GM12864 (cell line): ENCODE results near the gene ASCC3.
"Not testable (repeated sequence)": the region's sequence is repeated elsewhere in the genome, so short reads cannot be mapped to it uniquely, and the experiment has no call there.

Experiments
- DNase-seq: peaks from one replicate; pipeline ENCODE4 v3.0.0-alpha.2; 2011; ENCODE audit warnings: low read depth
- H3K4me3 ChIP-seq: 2 replicates; pipeline ENCODE4 v1.5.1; 2011; ENCODE audit warnings: mild to moderate bottlenecking, low read depth, low read length, control low read depth
- TF ChIP-seq, protein P1 (sequence below): IDR thresholded peaks from 2 replicates; pipeline ENCODE4 v1.5.1; 2011; ENCODE audit warnings: low read depth, mild to moderate bottlenecking, moderate library complexity, low read length, control low read depth, inconsistent platforms; ENCODE audit errors: missing control alignments

ASCC3 gene

DNA sequence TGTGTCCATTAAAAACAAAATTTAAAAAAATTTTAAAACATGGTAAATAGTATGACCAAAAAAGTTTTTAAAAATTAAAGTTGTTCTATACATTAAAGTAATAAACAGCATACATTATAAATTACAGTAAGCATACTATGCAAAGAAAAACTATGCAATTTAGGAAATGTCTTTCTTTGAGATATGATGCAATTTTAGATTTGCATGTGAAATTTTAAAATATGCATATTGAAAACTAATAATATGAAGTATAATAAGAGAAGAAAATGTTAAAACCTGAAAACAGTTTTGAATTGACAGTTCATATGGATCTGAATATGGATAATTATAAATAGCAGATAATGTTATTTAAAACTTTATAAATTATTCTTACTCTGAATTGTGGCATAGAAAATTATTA, 43.1 kb downstream of the ASCC3 start:
- TF ChIP-seq, protein P1, sequence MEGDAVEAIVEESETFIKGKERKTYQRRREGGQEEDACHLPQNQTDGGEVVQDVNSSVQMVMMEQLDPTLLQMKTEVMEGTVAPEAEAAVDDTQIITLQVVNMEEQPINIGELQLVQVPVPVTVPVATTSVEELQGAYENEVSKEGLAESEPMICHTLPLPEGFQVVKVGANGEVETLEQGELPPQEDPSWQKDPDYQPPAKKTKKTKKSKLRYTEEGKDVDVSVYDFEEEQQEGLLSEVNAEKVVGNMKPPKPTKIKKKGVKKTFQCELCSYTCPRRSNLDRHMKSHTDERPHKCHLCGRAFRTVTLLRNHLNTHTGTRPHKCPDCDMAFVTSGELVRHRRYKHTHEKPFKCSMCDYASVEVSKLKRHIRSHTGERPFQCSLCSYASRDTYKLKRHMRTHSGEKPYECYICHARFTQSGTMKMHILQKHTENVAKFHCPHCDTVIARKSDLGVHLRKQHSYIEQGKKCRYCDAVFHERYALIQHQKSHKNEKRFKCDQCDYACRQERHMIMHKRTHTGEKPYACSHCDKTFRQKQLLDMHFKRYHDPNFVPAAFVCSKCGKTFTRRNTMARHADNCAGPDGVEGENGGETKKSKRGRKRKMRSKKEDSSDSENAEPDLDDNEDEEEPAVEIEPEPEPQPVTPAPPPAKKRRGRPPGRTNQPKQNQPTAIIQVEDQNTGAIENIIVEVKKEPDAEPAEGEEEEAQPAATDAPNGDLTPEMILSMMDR = no peak
- H3K4me3 ChIP-seq = no peak overlapping the region
- no peak for DNase-seq

DNA sequence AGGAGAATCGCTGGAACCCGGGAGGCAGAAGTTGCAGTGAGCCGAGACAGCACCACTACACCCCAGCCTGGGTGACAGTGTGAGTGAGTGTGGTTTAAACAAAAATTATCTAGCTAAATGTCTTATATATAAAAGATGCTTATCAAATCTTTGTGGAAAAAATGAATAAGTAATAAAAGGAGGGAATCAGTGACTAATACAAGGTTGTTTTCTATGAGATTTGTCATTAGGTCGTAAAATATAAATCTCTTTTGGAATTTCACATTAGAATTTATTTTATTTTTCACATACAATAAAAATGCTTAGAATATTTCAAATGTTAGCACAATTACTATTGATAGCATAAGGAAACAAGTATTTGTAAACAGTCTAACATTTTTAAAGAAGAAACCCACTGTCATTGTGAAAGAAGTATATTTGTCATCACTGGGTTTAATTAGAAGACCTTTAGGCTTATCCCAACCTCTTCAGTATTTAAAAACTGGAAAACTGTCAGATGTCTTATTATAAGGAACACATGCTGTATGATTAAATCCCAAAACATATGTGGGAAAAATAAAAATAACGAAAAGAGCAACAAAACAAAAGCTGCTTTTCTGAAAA, 47.1 kb downstream of the ASCC3 start:
- TF ChIP-seq, protein P1 = no peak
- no peak for DNase-seq
- H3K4me3 ChIP-seq = no peak overlapping the region

DNA sequence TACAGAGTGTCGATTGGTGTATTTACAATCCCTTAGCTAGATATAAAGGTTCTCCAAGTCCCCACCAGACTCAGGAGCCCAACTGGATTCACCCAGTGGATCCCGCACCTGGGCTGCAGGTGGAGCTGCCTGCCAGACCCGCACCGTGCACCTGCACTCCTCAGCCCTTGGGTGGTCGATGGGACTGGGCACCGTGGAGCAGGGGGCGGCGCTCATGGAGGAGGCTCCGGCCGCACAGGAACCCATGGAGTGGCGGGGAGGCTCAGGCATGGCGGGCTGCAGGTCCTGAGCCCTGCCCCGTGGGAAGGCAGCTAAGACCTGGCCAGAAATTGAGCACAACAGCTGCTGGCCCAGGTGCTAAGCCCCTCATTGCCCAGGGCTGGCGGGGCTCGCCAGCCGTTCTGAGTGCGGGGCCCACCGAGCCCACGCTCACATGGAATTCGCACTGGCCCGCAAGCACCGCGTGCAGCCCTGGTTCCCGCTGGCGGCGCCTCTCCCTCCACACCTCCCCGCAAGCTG, 52.0 kb downstream of the ASCC3 start:
- not testable (repeated sequence) for DNase-seq, H3K4me3 ChIP-seq

DNA sequence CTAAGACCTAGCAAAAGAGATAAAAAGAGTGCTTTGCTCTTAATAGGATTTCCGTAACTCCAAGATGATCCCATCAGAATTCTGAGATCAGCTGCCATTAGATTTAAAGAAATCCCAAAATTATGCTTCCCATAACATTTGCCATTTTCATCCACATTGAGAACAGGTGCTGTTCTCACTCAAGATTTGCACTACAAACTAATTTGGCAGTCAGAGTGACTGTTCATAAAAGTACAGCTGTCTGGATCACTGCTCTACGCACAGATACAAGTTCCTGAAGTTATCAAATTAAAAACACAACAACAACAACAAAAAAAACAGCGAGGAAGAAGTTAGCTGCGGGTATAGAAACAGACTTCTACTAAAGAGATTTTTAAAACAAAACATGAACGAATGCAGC, 58.1 kb downstream of the ASCC3 start:
- TF ChIP-seq, protein P1 = no peak
- DNase-seq = no peak
- H3K4me3 ChIP-seq = no peak overlapping the region

DNA sequence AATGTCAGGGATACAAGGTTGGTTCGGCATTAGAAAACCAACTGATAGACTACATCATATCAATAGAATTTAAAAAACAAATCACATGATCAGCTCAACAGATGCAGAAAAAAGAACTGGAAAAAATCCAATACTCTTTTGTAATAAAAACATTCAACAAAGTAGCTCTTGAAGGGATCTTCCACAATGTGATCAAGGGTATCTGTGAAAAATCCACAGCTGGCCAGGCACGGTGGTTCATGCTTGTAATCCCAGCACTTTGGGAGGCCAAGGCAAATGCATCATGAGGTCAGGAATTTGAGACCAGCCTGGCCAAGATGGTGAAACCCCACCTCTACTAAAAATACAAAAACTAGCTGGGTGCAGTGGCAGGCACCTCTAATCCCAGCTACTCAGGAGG, 63.1 kb downstream of the ASCC3 start:
- H3K4me3 ChIP-seq = no peak overlapping the region
- TF ChIP-seq, protein P1 = no peak
- DNase-seq = no peak

DNA sequence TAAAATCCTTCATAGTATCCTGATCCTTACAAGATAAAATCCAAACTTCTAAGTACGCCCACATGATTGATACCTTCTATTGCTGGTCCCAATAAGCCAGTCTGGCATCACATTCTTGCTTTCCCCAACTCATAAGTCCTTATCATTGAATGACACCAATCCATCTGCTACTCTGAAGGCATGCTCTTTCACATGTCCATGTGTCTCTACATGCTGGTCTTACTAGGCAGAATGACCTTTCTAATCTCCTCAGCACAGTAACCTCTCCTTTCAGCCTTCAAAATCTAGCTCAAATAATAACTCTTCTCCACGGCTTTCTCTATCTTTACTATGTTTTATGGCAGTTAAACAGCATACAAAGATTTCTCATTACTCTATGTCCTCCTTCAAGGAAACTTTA, 71.1 kb downstream of the ASCC3 start:
- TF ChIP-seq, protein P1 = no peak
- no peak overlapping the region for H3K4me3 ChIP-seq
- no peak for DNase-seq

DNA sequence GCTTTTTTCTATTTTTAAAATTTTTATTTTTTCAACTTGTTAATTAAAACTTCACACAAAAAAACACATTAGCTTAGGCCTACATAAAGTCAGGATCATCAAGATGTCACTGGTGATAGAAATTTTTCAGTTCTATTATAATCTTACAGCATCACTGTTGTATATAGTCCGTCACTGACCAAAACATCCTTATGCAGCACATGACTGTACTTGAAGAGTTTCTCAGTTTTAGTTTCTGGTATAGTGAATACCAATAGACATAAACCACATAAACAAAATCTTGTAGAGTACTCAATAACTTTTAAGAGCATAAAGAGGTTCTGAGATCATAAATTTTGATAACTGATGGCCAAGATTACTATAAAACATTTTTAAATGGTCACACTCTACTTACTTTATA, 71.8 kb downstream of the ASCC3 start:
- TF ChIP-seq, protein P1 = no peak
- no peak overlapping the region for H3K4me3 ChIP-seq
- no peak for DNase-seq
